ENCODE results near the gene TTLL8.

GRCh38 chr22:50105208-50106100 is 47.4 kb upstream of the TTLL8 start:
- TF ChIP-seq POLR2A (IDR thresholded peaks at IDR 0.05), result no peak
- TF ChIP-seq CTCF (IDR thresholded peaks at IDR 0.05), result no peak
